Uterus (tissue), 2 donors: Measurements from ENCODE around the gene MAOA.

Experiments used
- POLR2A ChIP-seq, 2 donors: fragments of 450-650 bp; IDR thresholded peaks; one replicate each; pipeline ENCODE4 v1.6.1; 2016; ENCODE audit warnings: antibody characterized with exemption in 2 of 2, mild to moderate bottlenecking in 1 of 2, moderate library complexity in 1 of 2
- TF ChIP-seq, protein P1 (sequence below), 4 experiments: fragments of 200-600 bp in 2 of 4; fragments of 450-650 bp in 2 of 4; sonication (generic) in 2 of 4; IDR thresholded peaks; one replicate each; pipeline ENCODE4 v1.5.1; 2016 to 2019; ENCODE audit warnings: antibody characterized with exemption in 4 of 4, mild to moderate bottlenecking in 2 of 4, moderate library complexity in 1 of 4

DNA sequence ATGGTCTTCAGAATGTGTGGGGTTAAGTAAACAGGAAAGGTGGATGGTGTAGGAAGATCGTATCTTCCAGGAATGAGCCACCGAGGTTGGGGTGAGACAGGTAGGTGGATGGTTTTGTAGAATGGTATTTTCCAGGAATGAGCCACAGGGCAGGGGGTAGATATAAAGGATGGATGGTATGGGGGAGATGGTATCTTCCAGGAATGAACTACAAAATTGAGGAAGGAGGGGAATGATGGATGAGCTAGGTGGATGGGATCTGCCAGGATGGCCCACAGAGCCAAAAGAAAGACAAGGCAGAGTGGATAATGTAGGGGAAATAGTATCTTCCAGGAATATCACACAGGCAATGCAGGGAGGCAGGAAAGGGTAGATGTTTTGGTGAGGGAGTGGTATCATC is 60.0 kb downstream of the MAOA start:
- TF ChIP-seq, protein P1, sequence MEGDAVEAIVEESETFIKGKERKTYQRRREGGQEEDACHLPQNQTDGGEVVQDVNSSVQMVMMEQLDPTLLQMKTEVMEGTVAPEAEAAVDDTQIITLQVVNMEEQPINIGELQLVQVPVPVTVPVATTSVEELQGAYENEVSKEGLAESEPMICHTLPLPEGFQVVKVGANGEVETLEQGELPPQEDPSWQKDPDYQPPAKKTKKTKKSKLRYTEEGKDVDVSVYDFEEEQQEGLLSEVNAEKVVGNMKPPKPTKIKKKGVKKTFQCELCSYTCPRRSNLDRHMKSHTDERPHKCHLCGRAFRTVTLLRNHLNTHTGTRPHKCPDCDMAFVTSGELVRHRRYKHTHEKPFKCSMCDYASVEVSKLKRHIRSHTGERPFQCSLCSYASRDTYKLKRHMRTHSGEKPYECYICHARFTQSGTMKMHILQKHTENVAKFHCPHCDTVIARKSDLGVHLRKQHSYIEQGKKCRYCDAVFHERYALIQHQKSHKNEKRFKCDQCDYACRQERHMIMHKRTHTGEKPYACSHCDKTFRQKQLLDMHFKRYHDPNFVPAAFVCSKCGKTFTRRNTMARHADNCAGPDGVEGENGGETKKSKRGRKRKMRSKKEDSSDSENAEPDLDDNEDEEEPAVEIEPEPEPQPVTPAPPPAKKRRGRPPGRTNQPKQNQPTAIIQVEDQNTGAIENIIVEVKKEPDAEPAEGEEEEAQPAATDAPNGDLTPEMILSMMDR (IDR thresholded peaks at IDR 0.05) = no peak
- TF ChIP-seq POLR2A (IDR thresholded peaks at IDR 0.05) = no peak
